ENCODE data around the gene GPHN.
"Not testable (repeated sequence)": the region's sequence is repeated elsewhere in the genome, so short reads cannot be mapped to it uniquely, and the experiment has no call there.

GPHN gene

GRCh38 chr14:66772146-66772545 is 264.2 kb downstream of the GPHN start:
- DNase-seq (ENCODE audit: low read depth, low spot score) = no peak

- no peak for DNase-seq (ENCODE audit: low read depth, low spot score)
Observed at GRCh38 chr14:66782853-66783252, 274.9 kb downstream of the GPHN start.

- DNase-seq (ENCODE audit: low read depth, low spot score) = no peak
Observed at GRCh38 chr14:66790101-66790500, 282.2 kb downstream of the GPHN start.

GRCh38 chr14:66802962-66803361 is 295.0 kb downstream of the GPHN start:
- no peak for DNase-seq (ENCODE audit: low read depth, low spot score)

- DNase-seq (ENCODE audit: low read depth, low spot score) = no peak
Observed at GRCh38 chr14:66804141-66804540, 296.2 kb downstream of the GPHN start.

- no peak for DNase-seq (ENCODE audit: low read depth, low spot score)
Observed at GRCh38 chr14:66813636-66814035, 305.7 kb downstream of the GPHN start.

GRCh38 chr14:66815687-66816086 is 307.7 kb downstream of the GPHN start:
- no peak for DNase-seq (ENCODE audit: low read depth, low spot score)

- DNase-seq (ENCODE audit: low read depth, low spot score) = no peak
Observed at GRCh38 chr14:66824251-66824650, 316.3 kb downstream of the GPHN start.

GRCh38 chr14:66827182-66827581 is 319.2 kb downstream of the GPHN start:
- no peak for DNase-seq (ENCODE audit: low read depth, low spot score)

GRCh38 chr14:66831173-66831572 is 323.2 kb downstream of the GPHN start:
- DNase-seq (ENCODE audit: low read depth, low spot score) = no peak

- no peak for DNase-seq (ENCODE audit: low read depth, low spot score)
Observed at GRCh38 chr14:66833816-66834215, 325.9 kb downstream of the GPHN start.

GRCh38 chr14:66837436-66837835 is 329.5 kb downstream of the GPHN start:
- DNase-seq (ENCODE audit: low read depth, low spot score) = not testable (repeated sequence)

GRCh38 chr14:66842911-66843512 is 335.1 kb downstream of the GPHN start:
- DNase-seq (ENCODE audit: low read depth, low spot score) = no peak

GRCh38 chr14:66850258-66850888 is 342.4 kb downstream of the GPHN start:
- DNase-seq (ENCODE audit: low read depth, low spot score) = no peak

- DNase-seq (ENCODE audit: low read depth, low spot score) = no peak
Observed at GRCh38 chr14:66853311-66853710, 345.4 kb downstream of the GPHN start.

- no peak for DNase-seq (ENCODE audit: low read depth, low spot score)
Observed at GRCh38 chr14:66857867-66858266, 349.9 kb downstream of the GPHN start.

GRCh38 chr14:66859063-66859671 is 351.2 kb downstream of the GPHN start:
- DNase-seq (ENCODE audit: low read depth, low spot score) = no peak

GRCh38 chr14:66881596-66881995 is 373.6 kb downstream of the GPHN start:
- DNase-seq (ENCODE audit: low read depth, low spot score) = no peak

GRCh38 chr14:66884149-66884548 is 376.2 kb downstream of the GPHN start:
- no peak for DNase-seq (ENCODE audit: low read depth, low spot score)

- DNase-seq (ENCODE audit: low read depth, low spot score) = no peak
Observed at GRCh38 chr14:66900719-66901118, 392.8 kb downstream of the GPHN start.

- no peak for DNase-seq (ENCODE audit: low read depth, low spot score)
Observed at GRCh38 chr14:66910311-66910840, 402.4 kb downstream of the GPHN start.

GRCh38 chr14:66916421-66916820 is 408.5 kb downstream of the GPHN start:
- no peak for DNase-seq (ENCODE audit: low read depth, low spot score)

GRCh38 chr14:66918527-66918926 is 410.6 kb downstream of the GPHN start:
- no peak for DNase-seq (ENCODE audit: low read depth, low spot score)
